ENCODE results near the gene PDZRN3. TPM values are rescaled to one million over a fixed set of nuclear protein-coding genes. Genes with fewer than 3 reads are reported as not detected.

Gene PDZRN3
- total and polyA plus RNA-seq, 2 of the 13 experiments (the other 11 are each of a cell fraction or from before 2014, with no cell fraction given), result not detected

DNA sequence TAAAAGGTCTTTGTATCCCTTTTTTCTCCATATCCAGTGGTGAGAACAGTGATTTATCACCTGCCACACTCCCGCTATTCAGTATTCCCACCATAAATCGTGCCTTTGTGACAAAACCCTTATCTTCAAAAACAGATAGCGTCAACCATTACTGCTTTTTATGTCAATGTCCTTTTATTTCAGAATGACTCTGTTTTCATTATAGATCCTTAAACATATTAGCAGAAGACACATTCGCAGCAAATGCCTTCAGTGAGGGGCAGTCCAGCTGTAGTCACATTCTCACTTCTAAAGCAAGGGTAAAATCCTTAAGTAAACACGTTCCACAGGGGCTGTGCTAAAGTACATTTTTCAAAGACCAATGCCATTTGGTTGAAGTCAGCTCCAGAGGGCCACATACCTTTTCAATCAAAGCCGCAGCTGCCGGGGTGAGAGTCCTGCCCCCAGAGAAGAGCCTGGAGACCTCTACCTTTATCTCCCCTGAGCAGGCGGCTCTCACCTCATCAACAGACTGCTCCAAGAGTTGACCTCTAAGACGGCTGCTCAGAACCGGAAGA is 53.4 kb downstream of the PDZRN3 start (continued):
- TF ChIP-seq, protein P1, sequence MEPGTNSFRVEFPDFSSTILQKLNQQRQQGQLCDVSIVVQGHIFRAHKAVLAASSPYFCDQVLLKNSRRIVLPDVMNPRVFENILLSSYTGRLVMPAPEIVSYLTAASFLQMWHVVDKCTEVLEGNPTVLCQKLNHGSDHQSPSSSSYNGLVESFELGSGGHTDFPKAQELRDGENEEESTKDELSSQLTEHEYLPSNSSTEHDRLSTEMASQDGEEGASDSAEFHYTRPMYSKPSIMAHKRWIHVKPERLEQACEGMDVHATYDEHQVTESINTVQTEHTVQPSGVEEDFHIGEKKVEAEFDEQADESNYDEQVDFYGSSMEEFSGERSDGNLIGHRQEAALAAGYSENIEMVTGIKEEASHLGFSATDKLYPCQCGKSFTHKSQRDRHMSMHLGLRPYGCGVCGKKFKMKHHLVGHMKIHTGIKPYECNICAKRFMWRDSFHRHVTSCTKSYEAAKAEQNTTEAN (CRISPR knock-in tag; conservative IDR thresholded peaks at IDR 0.05), result no peak
- TF ChIP-seq HMG20A (CRISPR knock-in tag; IDR thresholded peaks at IDR 0.05; ENCODE audit: borderline replicate concordance) (peak; percentile 61; the same call in 1 of the 2 replicates), ZNF773 (CRISPR knock-in tag; IDR thresholded peaks at IDR 0.05; ENCODE audit: borderline replicate concordance) (no peak), RBFOX2 (IDR thresholded peaks at IDR 0.05; ENCODE audit: low read depth, low read length) (no peak), ARHGAP35 (CRISPR knock-in tag; IDR thresholded peaks at IDR 0.05; ENCODE audit: borderline replicate concordance) (no peak), HHEX (CRISPR knock-in tag; IDR thresholded peaks at IDR 0.05) (0 out of 2 replicates have a peak, but pooled peaks have one; percentile 23), ZNF644 (CRISPR knock-in tag; IDR thresholded peaks at IDR 0.05; ENCODE audit: low read depth) (peak; percentile 77), KAT8 (CRISPR knock-in tag; IDR thresholded peaks at IDR 0.05) (no peak), MXD4 (CRISPR knock-in tag; IDR thresholded peaks at IDR 0.05) (no peak), ZFP37 (CRISPR knock-in tag; IDR thresholded peaks at IDR 0.05; ENCODE audit: borderline replicate concordance) (no peak), LCORL (IDR thresholded peaks at IDR 0.05) (no peak), LCORL (CRISPR knock-in tag; IDR thresholded peaks at IDR 0.05) (peak; percentile 38; the same call in 1 of the 2 replicates), ZFP41 (CRISPR knock-in tag; IDR thresholded peaks at IDR 0.05; ENCODE audit: borderline replicate concordance) (no peak)
- TF ChIP-seq, protein P2, sequence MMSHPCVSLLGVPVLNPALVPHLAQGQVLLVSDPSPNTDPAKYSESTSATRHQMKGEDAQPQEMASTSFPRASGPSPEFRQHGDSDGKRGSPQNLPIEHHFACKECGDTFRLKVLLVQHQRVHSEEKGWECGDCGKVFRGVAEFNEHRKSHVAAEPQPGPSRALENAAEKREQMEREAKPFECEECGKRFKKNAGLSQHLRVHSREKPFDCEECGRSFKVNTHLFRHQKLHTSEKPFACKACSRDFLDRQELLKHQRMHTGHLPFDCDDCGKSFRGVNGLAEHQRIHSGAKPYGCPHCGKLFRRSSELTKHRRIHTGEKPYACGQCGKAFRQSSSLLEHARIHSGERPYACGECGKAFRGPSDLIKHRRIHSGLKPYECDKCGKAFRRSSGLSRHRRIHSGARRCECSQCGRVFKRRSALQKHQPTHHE (CRISPR knock-in tag; IDR thresholded peaks at IDR 0.05; ENCODE audit: borderline replicate concordance), result no peak
- TF ChIP-seq, protein P3, sequence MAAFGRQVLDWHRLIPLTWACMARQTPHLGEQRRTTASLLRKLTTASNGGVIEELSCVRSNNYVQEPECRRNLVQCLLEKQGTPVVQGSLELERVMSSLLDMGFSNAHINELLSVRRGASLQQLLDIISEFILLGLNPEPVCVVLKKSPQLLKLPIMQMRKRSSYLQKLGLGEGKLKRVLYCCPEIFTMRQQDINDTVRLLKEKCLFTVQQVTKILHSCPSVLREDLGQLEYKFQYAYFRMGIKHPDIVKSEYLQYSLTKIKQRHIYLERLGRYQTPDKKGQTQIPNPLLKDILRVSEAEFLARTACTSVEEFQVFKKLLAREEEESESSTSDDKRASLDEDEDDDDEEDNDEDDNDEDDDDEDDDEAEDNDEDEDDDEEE (CRISPR knock-in tag; IDR thresholded peaks at IDR 0.05), result no peak
- TF ChIP-seq, protein P4, sequence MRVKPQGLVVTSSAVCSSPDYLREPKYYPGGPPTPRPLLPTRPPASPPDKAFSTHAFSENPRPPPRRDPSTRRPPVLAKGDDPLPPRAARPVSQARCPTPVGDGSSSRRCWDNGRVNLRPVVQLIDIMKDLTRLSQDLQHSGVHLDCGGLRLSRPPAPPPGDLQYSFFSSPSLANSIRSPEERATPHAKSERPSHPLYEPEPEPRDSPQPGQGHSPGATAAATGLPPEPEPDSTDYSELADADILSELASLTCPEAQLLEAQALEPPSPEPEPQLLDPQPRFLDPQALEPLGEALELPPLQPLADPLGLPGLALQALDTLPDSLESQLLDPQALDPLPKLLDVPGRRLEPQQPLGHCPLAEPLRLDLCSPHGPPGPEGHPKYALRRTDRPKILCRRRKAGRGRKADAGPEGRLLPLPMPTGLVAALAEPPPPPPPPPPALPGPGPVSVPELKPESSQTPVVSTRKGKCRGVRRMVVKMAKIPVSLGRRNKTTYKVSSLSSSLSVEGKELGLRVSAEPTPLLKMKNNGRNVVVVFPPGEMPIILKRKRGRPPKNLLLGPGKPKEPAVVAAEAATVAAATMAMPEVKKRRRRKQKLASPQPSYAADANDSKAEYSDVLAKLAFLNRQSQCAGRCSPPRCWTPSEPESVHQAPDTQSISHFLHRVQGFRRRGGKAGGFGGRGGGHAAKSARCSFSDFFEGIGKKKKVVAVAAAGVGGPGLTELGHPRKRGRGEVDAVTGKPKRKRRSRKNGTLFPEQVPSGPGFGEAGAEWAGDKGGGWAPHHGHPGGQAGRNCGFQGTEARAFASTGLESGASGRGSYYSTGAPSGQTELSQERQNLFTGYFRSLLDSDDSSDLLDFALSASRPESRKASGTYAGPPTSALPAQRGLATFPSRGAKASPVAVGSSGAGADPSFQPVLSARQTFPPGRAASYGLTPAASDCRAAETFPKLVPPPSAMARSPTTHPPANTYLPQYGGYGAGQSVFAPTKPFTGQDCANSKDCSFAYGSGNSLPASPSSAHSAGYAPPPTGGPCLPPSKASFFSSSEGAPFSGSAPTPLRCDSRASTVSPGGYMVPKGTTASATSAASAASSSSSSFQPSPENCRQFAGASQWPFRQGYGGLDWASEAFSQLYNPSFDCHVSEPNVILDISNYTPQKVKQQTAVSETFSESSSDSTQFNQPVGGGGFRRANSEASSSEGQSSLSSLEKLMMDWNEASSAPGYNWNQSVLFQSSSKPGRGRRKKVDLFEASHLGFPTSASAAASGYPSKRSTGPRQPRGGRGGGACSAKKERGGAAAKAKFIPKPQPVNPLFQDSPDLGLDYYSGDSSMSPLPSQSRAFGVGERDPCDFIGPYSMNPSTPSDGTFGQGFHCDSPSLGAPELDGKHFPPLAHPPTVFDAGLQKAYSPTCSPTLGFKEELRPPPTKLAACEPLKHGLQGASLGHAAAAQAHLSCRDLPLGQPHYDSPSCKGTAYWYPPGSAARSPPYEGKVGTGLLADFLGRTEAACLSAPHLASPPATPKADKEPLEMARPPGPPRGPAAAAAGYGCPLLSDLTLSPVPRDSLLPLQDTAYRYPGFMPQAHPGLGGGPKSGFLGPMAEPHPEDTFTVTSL (CRISPR knock-in tag; IDR thresholded peaks at IDR 0.05; ENCODE audit: borderline replicate concordance), result peak; percentile 83; the same call in 1 of the 2 replicates
- TF ChIP-seq, protein P5, sequence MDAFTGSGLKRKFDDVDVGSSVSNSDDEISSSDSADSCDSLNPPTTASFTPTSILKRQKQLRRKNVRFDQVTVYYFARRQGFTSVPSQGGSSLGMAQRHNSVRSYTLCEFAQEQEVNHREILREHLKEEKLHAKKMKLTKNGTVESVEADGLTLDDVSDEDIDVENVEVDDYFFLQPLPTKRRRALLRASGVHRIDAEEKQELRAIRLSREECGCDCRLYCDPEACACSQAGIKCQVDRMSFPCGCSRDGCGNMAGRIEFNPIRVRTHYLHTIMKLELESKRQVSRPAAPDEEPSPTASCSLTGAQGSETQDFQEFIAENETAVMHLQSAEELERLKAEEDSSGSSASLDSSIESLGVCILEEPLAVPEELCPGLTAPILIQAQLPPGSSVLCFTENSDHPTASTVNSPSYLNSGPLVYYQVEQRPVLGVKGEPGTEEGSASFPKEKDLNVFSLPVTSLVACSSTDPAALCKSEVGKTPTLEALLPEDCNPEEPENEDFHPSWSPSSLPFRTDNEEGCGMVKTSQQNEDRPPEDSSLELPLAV (CRISPR knock-in tag; conservative IDR thresholded peaks at IDR 0.05; ENCODE audit: low read depth), result no peak
- TF ChIP-seq, protein P6, sequence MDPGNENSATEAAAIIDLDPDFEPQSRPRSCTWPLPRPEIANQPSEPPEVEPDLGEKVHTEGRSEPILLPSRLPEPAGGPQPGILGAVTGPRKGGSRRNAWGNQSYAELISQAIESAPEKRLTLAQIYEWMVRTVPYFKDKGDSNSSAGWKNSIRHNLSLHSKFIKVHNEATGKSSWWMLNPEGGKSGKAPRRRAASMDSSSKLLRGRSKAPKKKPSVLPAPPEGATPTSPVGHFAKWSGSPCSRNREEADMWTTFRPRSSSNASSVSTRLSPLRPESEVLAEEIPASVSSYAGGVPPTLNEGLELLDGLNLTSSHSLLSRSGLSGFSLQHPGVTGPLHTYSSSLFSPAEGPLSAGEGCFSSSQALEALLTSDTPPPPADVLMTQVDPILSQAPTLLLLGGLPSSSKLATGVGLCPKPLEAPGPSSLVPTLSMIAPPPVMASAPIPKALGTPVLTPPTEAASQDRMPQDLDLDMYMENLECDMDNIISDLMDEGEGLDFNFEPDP (CRISPR knock-in tag; conservative IDR thresholded peaks at IDR 0.05), result 0 out of 2 replicates have a peak, but pooled peaks have one; percentile 43

All from HepG2 (cell line).